Activated CD8-positive, alpha-beta T cell treated with anti-CD3 and anti-CD28 coated beads for 36 hours (primary cell): ENCODE results near the gene PTPN1. TPM values are rescaled to one million over a fixed set of nuclear protein-coding genes. Genes with fewer than 3 reads are reported as not detected.

Experiments
- ATAC-seq: fragments of 200-7000 bp; cut with Tn5 transposase; one replicate; pipeline ENCODE4 v1.10.0; 2021; ENCODE audit warnings: mild to moderate bottlenecking, moderate library complexity
- CTCF ChIA-PET: fragments of 350-600 bp; sonication (Branson Sonifier 250); formaldehyde crosslinking; loops from one replicate; lab custom pipeline; 2021; ENCODE audit warnings: antibody characterized with exemption; lab: Charles Lee
- POLR2A ChIA-PET: fragments of 350-600 bp; sonication (Branson Sonifier 250); formaldehyde crosslinking; loops from one replicate; lab custom pipeline; 2021; ENCODE audit warnings: antibody characterized with exemption; lab: Charles Lee
- DNase-seq: peaks from one replicate; pipeline ENCODE4 v3.0.0-alpha.2; 2020
- H3K27ac Mint-ChIP-seq: one replicate; pipeline ENCODE4 v1.8.0; 2021; ENCODE audit warnings: mild to moderate bottlenecking, mixed read lengths
- H3K27me3 Mint-ChIP-seq: one replicate; pipeline ENCODE4 v1.8.0; 2021; ENCODE audit warnings: mixed read lengths
- H3K36me3 Mint-ChIP-seq: one replicate; pipeline ENCODE4 v1.8.0; 2021; ENCODE audit warnings: low read depth, mixed read lengths
- H3K4me1 Mint-ChIP-seq: one replicate; pipeline ENCODE4 v1.8.0; 2021; ENCODE audit warnings: low read depth, mixed read lengths
- H3K4me3 Mint-ChIP-seq: one replicate; pipeline ENCODE4 v1.8.0; 2021; ENCODE audit warnings: mild to moderate bottlenecking, moderate library complexity, mixed read lengths
- H3K9me3 Mint-ChIP-seq: one replicate; pipeline ENCODE4 v1.8.0; 2021; ENCODE audit warnings: mixed read lengths
- CTCF ChIP-seq: fragments of 200-600 bp; IDR thresholded peaks from one replicate; pipeline ENCODE4 v1.8.0; 2022; ENCODE audit warnings: antibody characterized with exemption, mild to moderate bottlenecking
- intact Hi-C: fragments of 100-400 bp; cut with micrococcal nuclease; formaldehyde crosslinking; loops from one replicate; pipeline ENCODE4 v1.10.0; 2022
- total RNA-seq, 2 experiments: library from RNA; stranded (reverse); gene quantifications; one replicate each; pipeline ENCODE4 v1.2.3, GENCODE V29; 2021

The PTPN1 gene
- 10 to 100 TPM; 65.1 to 66.6 TPM for total RNA-seq

GRCh38 chr20:50509923-50510705, at the start of gene PTPN1:
TSS of gene PTPN1 (plus strand) at chr20:50510383. CDS start at chr20:50510528, 145 bp downstream.
- Mint-ChIP-seq H3K27me3 (no peaks in the 10 kb centered on the region), H3K4me3 (peak within 1 kb of the TSS; percentile 98), H3K9me3 (no peaks in the 10 kb centered on the region), H3K4me1 (peaks cover 38% of the 10 kb centered on the region), H3K36me3 (peaks cover 29% of the 10 kb centered on the region), H3K27ac (peak within 1 kb of the TSS; percentile 93)
- DNase-seq (peak; percentile 99), ATAC-seq (peak; percentile 93)
- CTCF ChIA-PET, result interaction anchor here (0.9 to 7.7 kb wide), 12 partner anchors 10 to 357 kb away, joined by 3 to 64 read pairs (median 4); partner anchors contain the start of gene PEDS1
- TF ChIP-seq CTCF, result no peak
- intact Hi-C loops, result no loop called here
- POLR2A ChIA-PET, result interaction anchor here (0.7 to 6.1 kb wide), 12 partner anchors 9 to 69 kb away, joined by 3 to 40 read pairs (median 4); no protein-coding TSS in a partner anchor

- ATAC-seq, result peak; percentile 92
- ChIA-PET POLR2A (no interaction called here), CTCF (interaction anchor here (0.6 to 6.2 kb wide), 8 partner anchors 9 to 277 kb away, joined by 3 to 61 read pairs (median 4); no protein-coding TSS in a partner anchor)
- peak; percentile 86 for TF ChIP-seq CTCF
- peak; percentile 89 for DNase-seq
- intact Hi-C loops, result loop anchor here (1.0 kb wide), 1 partner anchor 274 kb away; no protein-coding TSS in a partner anchor
- Mint-ChIP-seq H3K27me3 (peaks cover 5% of the 10 kb centered on the region), H3K36me3 (no peaks in the 10 kb centered on the region), H3K27ac (no peak overlapping the region), H3K9me3 (no peaks in the 10 kb centered on the region), H3K4me1 (peaks cover 3% of the 10 kb centered on the region), H3K4me3 (no peak overlapping the region)
Measured at GRCh38 chr20:50460608-50461267, 49.4 kb upstream of the PTPN1 start.

- CTCF ChIA-PET, result interaction anchor here (0.8 to 6.2 kb wide), 10 partner anchors 8 to 283 kb away, joined by 3 to 102 read pairs (median 13); partner anchors contain the start of gene CEBPB
- no peak overlapping the region for H3K4me3 Mint-ChIP-seq
Measured at GRCh38 chr20:50462093-50462690, 48.0 kb upstream of the PTPN1 start.

GRCh38 chr20:50464026-50464724, 46.0 kb upstream of the PTPN1 start:
- Mint-ChIP-seq H3K4me3 (no peak overlapping the region), H3K4me1 (peaks cover 3% of the 10 kb centered on the region), H3K9me3 (no peaks in the 10 kb centered on the region), H3K36me3 (no peaks in the 10 kb centered on the region), H3K27ac (no peak overlapping the region), H3K27me3 (peaks cover 4% of the 10 kb centered on the region)
- intact Hi-C loops, result loop anchor here (1.0 kb wide), 1 partner anchor 278 kb away; no protein-coding TSS in a partner anchor
- ATAC-seq (peak; percentile 83), DNase-seq (peak; percentile 66)
- peak; percentile 84 for TF ChIP-seq CTCF
- ChIA-PET POLR2A (no interaction called here), CTCF (interaction anchor here (0.7 to 6.2 kb wide), 31 partner anchors 8 to 343 kb away, joined by 3 to 102 read pairs (median 5); partner anchors contain the start of genes CEBPB and PTPN1)

More at GRCh38 chr20:50462093-50462690, 48.0 kb upstream of the PTPN1 start:
- peaks cover 3% of the 10 kb centered on the region for H3K4me1 Mint-ChIP-seq
- no peak for ATAC-seq
- no peak for DNase-seq
- intact Hi-C loops, result no loop called here
- H3K9me3 Mint-ChIP-seq, result no peaks in the 10 kb centered on the region
- no peaks in the 10 kb centered on the region for H3K36me3 Mint-ChIP-seq
- POLR2A ChIA-PET, result interaction anchor here (1.5 kb wide), 1 partner anchor 271 kb away, joined by 4 read pairs; the partner anchor contains the start of gene CEBPB
- TF ChIP-seq CTCF, result no peak
- peaks cover 4% of the 10 kb centered on the region for H3K27me3 Mint-ChIP-seq
- H3K27ac Mint-ChIP-seq, result no peak overlapping the region
